OCI-LY7 (cell line): ENCODE measurements around the gene MERTK.

Source experiments
- CTCF ChIP-seq: fragments of 200-600 bp; sonication (generic); conservative IDR thresholded peaks from 2 replicates; pipeline ENCODE4 v1.5.1; 2014; ENCODE audit warnings: mild to moderate bottlenecking, antibody characterized with exemption, low read length, moderate library complexity, mixed read lengths
- EZH2phosphoT487 ChIP-seq: fragments of 200-600 bp; sonication (generic); IDR thresholded peaks from 2 replicates; pipeline ENCODE4 v1.6.1; 2018; ENCODE audit warnings: low read depth, borderline replicate concordance, mild to moderate bottlenecking, mixed run types, antibody characterized with exemption, low read length, moderate library complexity, mixed read lengths

DNA sequence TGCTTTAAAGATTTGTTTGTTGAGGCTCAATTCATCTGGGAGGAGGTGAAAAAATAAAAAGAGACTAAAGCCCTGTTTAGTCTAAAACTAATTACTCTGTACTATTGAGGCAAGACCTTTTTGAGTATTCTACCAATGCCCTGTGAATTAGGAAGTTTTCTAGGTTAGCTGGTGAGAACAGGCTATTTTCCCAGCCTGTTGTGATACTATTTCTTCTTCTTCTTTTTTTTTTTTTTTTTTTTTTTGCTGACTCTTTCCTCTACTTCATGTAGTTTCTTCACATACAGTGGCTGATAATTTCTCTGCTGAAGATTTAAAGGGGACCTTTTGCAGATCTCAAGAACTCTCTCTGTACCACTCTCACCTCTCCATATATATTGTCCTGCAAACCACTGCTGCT lies 147.8 kb downstream of the MERTK start:
- TF ChIP-seq CTCF = no peak
- TF ChIP-seq EZH2phosphoT487 = no peak
